HepG2 (cell line): ENCODE data around the gene TRPC3. TPM values are rescaled to one million over a fixed set of nuclear protein-coding genes. Genes with fewer than 3 reads are reported as not detected.

Experiments used
- EED ChIP-seq: sonication (generic); formaldehyde crosslinking; IDR thresholded peaks from 2 replicates; pipeline ENCODE4 v1.5.0; 2020; ENCODE audit warnings: mild to moderate bottlenecking, missing genetic modification reagents
- FIP1L1 ChIP-seq: fragments of 200-400 bp; formaldehyde crosslinking; IDR thresholded peaks from 2 replicates; pipeline ENCODE4 v1.6.1; 2018; ENCODE audit warnings: low read depth, mild to moderate bottlenecking, low read length, moderate library complexity, borderline replicate concordance; ENCODE audit not compliant: insufficient read depth
- HNRNPL ChIP-seq: fragments of 200-400 bp; formaldehyde crosslinking; IDR thresholded peaks from 2 replicates; pipeline ENCODE4 v1.6.1; 2017; ENCODE audit warnings: mild to moderate bottlenecking, low read depth, low read length
- ISL2 ChIP-seq: sonication (generic); formaldehyde crosslinking; IDR thresholded peaks from 2 replicates; pipeline ENCODE4 v1.5.0; 2020; ENCODE audit warnings: missing genetic modification reagents
- KAT7 ChIP-seq: IDR thresholded peaks from 2 replicates; pipeline ENCODE4 v1.6.1; 2018; ENCODE audit warnings: borderline replicate concordance, missing compliant biosample characterization
- KLF6 ChIP-seq: IDR thresholded peaks from 2 replicates; pipeline ENCODE4 v1.8.0; 2016; ENCODE audit warnings: missing biosample characterization, missing genetic modification reagents
- LCORL ChIP-seq, 2 experiments: fragments of 450-650 bp in 1 of 2; sonication (generic) in 1 of 2; formaldehyde crosslinking in 1 of 2; IDR thresholded peaks; 2 replicates each; pipeline versions ENCODE4 v1.5.0 to v1.6.1; 2017 to 2020; ENCODE audit warnings: antibody characterized with exemption in 1 of 2, missing genetic modification reagents in 1 of 2
- NFKBIZ ChIP-seq: IDR thresholded peaks from 2 replicates; pipeline ENCODE4 v1.6.1; 2018; ENCODE audit warnings: missing genetic modification reagents, missing compliant biosample characterization
- SOX6 ChIP-seq, 2 experiments: fragments of 450-650 bp in 1 of 2; sonication (generic) in 1 of 2; formaldehyde crosslinking in 1 of 2; IDR thresholded peaks; 2 replicates each; pipeline versions ENCODE4 v1.4.0 to v1.6.1; 2017 to 2020; ENCODE audit warnings: antibody characterized with exemption in 1 of 2, mild to moderate bottlenecking in 1 of 2, missing genetic modification reagents in 1 of 2
- STAG1 ChIP-seq: sonication (generic); formaldehyde crosslinking; IDR thresholded peaks from 2 replicates; pipeline ENCODE4 v1.4.0; 2020; ENCODE audit warnings: missing genetic modification reagents
- ZNF253 ChIP-seq: sonication (generic); formaldehyde crosslinking; IDR thresholded peaks from 2 replicates; pipeline ENCODE4 v1.8.0; 2022; ENCODE audit warnings: mild to moderate bottlenecking, missing genetic modification reagents, borderline replicate concordance
- ZNF558 ChIP-seq: sonication (generic); formaldehyde crosslinking; IDR thresholded peaks from 2 replicates; pipeline ENCODE4 v1.9.0; 2022; ENCODE audit warnings: mild to moderate bottlenecking, missing genetic modification reagents, borderline replicate concordance
- ZNF772 ChIP-seq: sonication (generic); formaldehyde crosslinking; IDR thresholded peaks from 2 replicates; pipeline ENCODE4 v1.5.0; 2020; ENCODE audit warnings: mild to moderate bottlenecking, missing genetic modification reagents
- polyA plus RNA-seq, 8 experiments: library from polyadenylated mRNA; depleted of rRNA in 3 of 8; stranded (reverse) in 7 of 8; unstranded in 1 of 8; fragments of >200 nt; fragmentation: Illumina TruSeq in 4 of 8; extraction: Trizol in 4 of 8; gene quantifications; 2 replicates each; pipeline versions ENCODE4 v1.2.1 to v1.2.3, GENCODE V29; 2011 to 2016; ENCODE audit warnings: low read depth in 4 of 8, missing spikeins in 1 of 8, mixed read lengths in 1 of 8; ENCODE audit not compliant: insufficient read depth in 1 of 8
- total RNA-seq, 5 experiments: library from RNA; depleted of rRNA; stranded (reverse); fragments of >200 nt; fragmentation: Illumina TruSeq; extraction: Trizol; gene quantifications; 2 replicates each; pipeline ENCODE4 v1.2.3, GENCODE V29; 2016; ENCODE audit warnings: low read depth in 1 of 5
- TF ChIP-seq, protein P1 (sequence below): sonication (generic); formaldehyde crosslinking; IDR thresholded peaks from one replicate; pipeline ENCODE4 v1.5.1; 2020; ENCODE audit warnings: mild to moderate bottlenecking, missing genetic modification reagents; ENCODE audit errors: not compliant biosample characterization
- TF ChIP-seq, protein P2 (sequence below): sonication (generic); formaldehyde crosslinking; IDR thresholded peaks from 2 replicates; pipeline ENCODE4 v1.8.1; 2023; ENCODE audit warnings: mild to moderate bottlenecking, inconsistent platforms, moderate library complexity, missing genetic modification reagents, borderline replicate concordance
- TF ChIP-seq, protein P3 (sequence below): sonication (generic); formaldehyde crosslinking; IDR thresholded peaks from 2 replicates; pipeline ENCODE4 v1.4.0; 2020; ENCODE audit warnings: missing genetic modification reagents

TRPC3 gene
- total and polyA plus RNA-seq, 2 of the 13 experiments (the other 11 are each of a cell fraction or from before 2014, with no cell fraction given), result not detected

DNA sequence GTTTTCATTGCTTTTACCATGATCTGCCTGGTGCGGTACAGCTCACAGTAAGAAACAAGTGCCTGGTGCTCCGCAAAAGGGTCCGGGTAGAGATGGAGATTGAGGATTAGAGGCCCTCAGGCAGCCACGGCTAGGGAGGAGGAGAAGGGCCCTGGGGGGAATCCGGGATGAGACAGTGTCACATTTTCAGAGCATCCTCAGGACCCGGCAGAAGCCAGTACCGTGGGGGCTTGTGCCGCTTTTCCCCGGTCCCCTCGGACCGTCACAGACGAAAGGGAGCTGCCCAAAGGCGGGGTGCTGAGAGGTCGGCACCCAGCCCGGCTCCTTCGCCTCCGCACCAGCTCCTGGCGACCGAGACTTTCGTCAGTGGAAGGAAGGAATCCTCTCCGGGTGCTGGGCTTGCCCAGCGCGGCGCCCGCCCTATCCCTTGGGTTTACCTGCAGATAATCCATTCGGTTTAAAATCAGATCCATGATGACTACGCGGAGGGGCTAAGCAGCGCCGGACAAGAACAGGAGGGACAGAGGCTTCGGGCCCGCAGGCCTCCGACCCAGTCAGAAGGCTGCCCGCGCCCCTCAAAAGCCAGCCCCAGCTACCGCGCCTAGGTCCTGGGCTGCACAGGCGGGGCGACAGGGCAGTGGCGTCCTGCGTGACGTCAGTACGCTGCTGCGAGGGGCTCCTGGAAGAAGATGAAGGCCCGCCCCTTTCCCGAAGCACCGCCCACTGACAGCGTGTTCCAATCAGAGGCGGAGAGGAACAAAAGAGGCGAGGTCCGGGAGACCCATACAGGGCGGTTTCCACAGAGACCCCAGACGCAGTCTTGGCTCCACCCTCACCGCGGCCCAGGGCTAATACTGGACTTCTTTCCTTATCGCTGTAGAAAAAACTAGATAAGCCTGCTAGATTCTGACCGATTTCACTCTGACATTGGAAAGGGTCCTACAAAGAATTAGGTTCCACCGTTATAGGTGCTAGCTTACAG is 81.7 kb downstream of the TRPC3 start, which contains the start of gene BBS7 (continued):
- TF ChIP-seq, protein P1, sequence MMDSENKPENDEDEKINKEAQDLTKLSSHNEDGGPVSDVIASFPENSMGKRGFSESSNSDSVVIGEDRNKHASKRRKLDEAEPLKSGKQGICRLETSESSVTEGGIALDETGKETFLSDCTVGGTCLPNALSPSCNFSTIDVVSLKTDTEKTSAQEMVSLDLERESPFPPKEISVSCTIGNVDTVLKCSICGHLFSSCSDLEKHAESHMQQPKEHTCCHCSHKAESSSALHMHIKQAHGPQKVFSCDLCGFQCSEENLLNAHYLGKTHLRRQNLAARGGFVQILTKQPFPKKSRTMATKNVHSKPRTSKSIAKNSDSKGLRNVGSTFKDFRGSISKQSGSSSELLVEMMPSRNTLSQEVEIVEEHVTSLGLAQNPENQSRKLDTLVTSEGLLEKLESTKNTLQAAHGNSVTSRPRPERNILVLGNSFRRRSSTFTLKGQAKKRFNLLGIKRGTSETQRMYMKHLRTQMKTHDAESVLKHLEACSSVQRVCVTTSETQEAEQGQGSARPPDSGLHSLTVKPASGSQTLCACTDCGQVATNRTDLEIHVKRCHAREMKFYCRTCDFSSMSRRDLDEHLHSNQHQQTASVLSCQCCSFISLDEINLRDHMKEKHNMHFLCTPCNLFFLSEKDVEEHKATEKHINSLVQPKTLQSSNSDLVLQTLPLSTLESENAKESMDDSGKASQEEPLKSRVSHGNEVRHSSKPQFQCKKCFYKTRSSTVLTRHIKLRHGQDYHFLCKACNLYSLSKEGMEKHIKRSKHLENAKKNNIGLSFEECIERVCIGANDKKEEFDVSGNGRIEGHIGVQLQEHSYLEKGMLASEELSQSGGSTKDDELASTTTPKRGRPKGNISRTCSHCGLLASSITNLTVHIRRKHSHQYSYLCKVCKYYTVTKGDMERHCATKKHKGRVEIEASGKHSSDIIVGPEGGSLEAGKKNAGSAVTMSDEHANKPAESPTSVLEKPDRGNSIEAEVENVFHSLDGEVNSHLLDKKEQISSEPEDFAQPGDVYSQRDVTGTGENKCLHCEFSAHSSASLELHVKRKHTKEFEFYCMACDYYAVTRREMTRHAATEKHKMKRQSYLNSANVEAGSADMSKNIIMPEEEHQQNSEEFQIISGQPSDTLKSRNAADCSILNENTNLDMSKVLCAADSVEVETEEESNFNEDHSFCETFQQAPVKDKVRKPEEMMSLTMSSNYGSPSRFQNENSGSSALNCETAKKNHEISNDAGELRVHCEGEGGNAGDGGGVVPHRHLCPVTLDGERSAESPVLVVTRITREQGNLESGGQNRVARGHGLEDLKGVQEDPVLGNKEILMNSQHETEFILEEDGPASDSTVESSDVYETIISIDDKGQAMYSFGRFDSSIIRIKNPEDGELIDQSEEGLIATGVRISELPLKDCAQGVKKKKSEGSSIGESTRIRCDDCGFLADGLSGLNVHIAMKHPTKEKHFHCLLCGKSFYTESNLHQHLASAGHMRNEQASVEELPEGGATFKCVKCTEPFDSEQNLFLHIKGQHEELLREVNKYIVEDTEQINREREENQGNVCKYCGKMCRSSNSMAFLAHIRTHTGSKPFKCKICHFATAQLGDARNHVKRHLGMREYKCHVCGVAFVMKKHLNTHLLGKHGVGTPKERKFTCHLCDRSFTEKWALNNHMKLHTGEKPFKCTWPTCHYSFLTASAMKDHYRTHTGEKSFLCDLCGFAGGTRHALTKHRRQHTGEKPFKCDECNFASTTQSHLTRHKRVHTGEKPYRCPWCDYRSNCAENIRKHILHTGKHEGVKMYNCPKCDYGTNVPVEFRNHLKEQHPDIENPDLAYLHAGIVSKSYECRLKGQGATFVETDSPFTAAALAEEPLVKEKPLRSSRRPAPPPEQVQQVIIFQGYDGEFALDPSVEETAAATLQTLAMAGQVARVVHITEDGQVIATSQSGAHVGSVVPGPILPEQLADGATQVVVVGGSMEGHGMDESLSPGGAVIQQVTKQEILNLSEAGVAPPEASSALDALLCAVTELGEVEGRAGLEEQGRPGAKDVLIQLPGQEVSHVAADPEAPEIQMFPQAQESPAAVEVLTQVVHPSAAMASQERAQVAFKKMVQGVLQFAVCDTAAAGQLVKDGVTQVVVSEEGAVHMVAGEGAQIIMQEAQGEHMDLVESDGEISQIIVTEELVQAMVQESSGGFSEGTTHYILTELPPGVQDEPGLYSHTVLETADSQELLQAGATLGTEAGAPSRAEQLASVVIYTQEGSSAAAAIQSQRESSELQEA (CRISPR knock-in tag), result no peak
- no peak for TF ChIP-seq LCORL (IDR thresholded peaks at IDR 0.05)
- peak; percentile 60; the same call in 1 of the 2 replicates for TF ChIP-seq LCORL (CRISPR knock-in tag; IDR thresholded peaks at IDR 0.05)
- 0 out of 2 replicates have a peak, but pooled peaks have one; percentile 47 for TF ChIP-seq KLF6 (CRISPR knock-in tag)
- no peak for TF ChIP-seq ISL2 (CRISPR knock-in tag)
- TF ChIP-seq HNRNPL, result no peak
- TF ChIP-seq, protein P2, sequence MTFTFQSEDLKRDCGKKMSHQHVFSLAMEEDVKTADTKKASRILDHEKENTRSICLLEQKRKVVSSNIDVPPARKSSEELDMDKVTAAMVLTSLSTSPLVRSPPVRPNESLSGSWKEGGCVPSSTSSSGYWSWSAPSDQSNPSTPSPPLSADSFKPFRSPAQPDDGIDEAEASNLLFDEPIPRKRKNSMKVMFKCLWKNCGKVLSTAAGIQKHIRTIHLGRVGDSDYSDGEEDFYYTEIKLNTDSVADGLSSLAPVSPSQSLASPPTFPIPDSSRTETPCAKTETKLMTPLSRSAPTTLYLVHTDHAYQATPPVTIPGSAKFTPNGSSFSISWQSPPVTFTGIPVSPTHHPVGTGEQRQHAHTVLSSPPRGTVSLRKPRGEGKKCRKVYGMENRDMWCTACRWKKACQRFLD (CRISPR knock-in tag), result no peak
- no peak for TF ChIP-seq SOX6 (IDR thresholded peaks at IDR 0.05)
- peak; percentile 48 for TF ChIP-seq SOX6 (CRISPR knock-in tag; IDR thresholded peaks at IDR 0.05)
- TF ChIP-seq, protein P3, sequence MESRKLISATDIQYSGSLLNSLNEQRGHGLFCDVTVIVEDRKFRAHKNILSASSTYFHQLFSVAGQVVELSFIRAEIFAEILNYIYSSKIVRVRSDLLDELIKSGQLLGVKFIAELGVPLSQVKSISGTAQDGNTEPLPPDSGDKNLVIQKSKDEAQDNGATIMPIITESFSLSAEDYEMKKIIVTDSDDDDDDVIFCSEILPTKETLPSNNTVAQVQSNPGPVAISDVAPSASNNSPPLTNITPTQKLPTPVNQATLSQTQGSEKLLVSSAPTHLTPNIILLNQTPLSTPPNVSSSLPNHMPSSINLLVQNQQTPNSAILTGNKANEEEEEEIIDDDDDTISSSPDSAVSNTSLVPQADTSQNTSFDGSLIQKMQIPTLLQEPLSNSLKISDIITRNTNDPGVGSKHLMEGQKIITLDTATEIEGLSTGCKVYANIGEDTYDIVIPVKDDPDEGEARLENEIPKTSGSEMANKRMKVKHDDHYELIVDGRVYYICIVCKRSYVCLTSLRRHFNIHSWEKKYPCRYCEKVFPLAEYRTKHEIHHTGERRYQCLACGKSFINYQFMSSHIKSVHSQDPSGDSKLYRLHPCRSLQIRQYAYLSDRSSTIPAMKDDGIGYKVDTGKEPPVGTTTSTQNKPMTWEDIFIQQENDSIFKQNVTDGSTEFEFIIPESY, result 0 out of 2 replicates have a peak, but pooled peaks have one; percentile 8
- no peak for TF ChIP-seq FIP1L1
- peak; percentile 43; the same call in 1 of the 2 replicates for TF ChIP-seq KAT7
- no peak for TF ChIP-seq EED (CRISPR knock-in tag)
- no peak; the same call in 1 of the 2 replicates for TF ChIP-seq ZNF772 (CRISPR knock-in tag)
- no peak for TF ChIP-seq STAG1 (CRISPR knock-in tag)
- TF ChIP-seq ZNF558, result no peak; the same call in 1 of the 2 replicates
- TF ChIP-seq NFKBIZ (CRISPR knock-in tag), result no peak
- TF ChIP-seq ZNF253, result no peak
